Panc1 (cell line): Measurements from ENCODE around the gene DEAF1. TPM values are rescaled to one million over a fixed set of nuclear protein-coding genes. Genes with fewer than 3 reads are reported as not detected.

Experiments
- ATAC-seq: fragments of 200-7000 bp; cut with Tn5 transposase; 2 replicates; pipeline ENCODE4 v1.9.1; 2020; ENCODE audit warnings: mild to moderate bottlenecking, moderate library complexity
- BruUV-seq: library from RNA; stranded (reverse); fragments of 400-500 nt; replicated peaks from 2 replicates; lab custom pipeline; 2021; lab: Mats Ljungman, UMichigan
- CTCF ChIA-PET: fragments of 300-600 bp; sonication (Branson Sonifier 250); formaldehyde crosslinking; loops from one replicate; lab custom pipeline; 2022; ENCODE audit warnings: antibody characterized with exemption; lab: Charles Lee
- POLR2A ChIA-PET: fragments of 300-600 bp; sonication (Branson Sonifier 250); formaldehyde crosslinking; loops from one replicate; lab custom pipeline; 2022; ENCODE audit warnings: antibody characterized with exemption; lab: Charles Lee
- DNase-seq: peaks from one replicate; pipeline ENCODE4 v3.0.0-alpha.2; 2010; ENCODE audit warnings: low read depth, low spot score
- H3K27ac ChIP-seq: 2 replicates; pipeline ENCODE4 v1.5.1; 2011; ENCODE audit warnings: mild to moderate bottlenecking, low read length, inconsistent platforms
- H3K27me3 ChIP-seq: fragments of 200-500 bp; sonication (Bioruptor generic); 2 replicates; pipeline ENCODE4 v1.6.0; 2014; ENCODE audit warnings: low read length, inconsistent platforms; ENCODE audit not compliant: control insufficient read depth, insufficient read depth
- H3K36me3 ChIP-seq: fragments of 200-500 bp; sonication (Bioruptor generic); 2 replicates; pipeline ENCODE4 v1.5.1; 2014; ENCODE audit warnings: inconsistent platforms, mild to moderate bottlenecking, low read length, moderate library complexity; ENCODE audit not compliant: control insufficient read depth, insufficient read depth
- H3K4me1 ChIP-seq: 2 replicates; pipeline ENCODE4 v1.5.1; 2011; ENCODE audit warnings: inconsistent platforms, mild to moderate bottlenecking, low read length, moderate library complexity; ENCODE audit not compliant: control insufficient read depth, insufficient read depth
- H3K4me3 ChIP-seq, 2 experiments: 2 replicates each; pipeline ENCODE4 v1.5.1; 2011 to 2012; ENCODE audit warnings: low read depth in 2 of 2, low read length in 2 of 2, mild to moderate bottlenecking in 2 of 2, inconsistent platforms in 1 of 2, moderate library complexity in 1 of 2
- H3K9me3 ChIP-seq: fragments of 200-500 bp; sonication (Bioruptor generic); 2 replicates; pipeline ENCODE4 v1.5.1; 2014; ENCODE audit warnings: low read depth, mild to moderate bottlenecking, inconsistent platforms, low read length, moderate library complexity; ENCODE audit not compliant: control insufficient read depth, insufficient read depth
- POLR2AphosphoS5 ChIP-seq: IDR thresholded peaks from 2 replicates; pipeline ENCODE4 v1.6.1; 2012; ENCODE audit warnings: mild to moderate bottlenecking, low read depth, low read length, moderate library complexity
- REST ChIP-seq, 2 experiments: IDR thresholded peaks; 2 replicates each; pipeline ENCODE4 v1.6.1; 2011 to 2012; ENCODE audit warnings: low read depth in 2 of 2, control low read depth in 1 of 2, low read length in 1 of 2, mild to moderate bottlenecking in 1 of 2, moderate library complexity in 1 of 2; ENCODE audit not compliant: insufficient read depth in 1 of 2
- SIN3A ChIP-seq: IDR thresholded peaks from 2 replicates; pipeline ENCODE4 v1.6.1; 2012; ENCODE audit warnings: low read depth, mild to moderate bottlenecking, low read length, moderate library complexity, borderline replicate concordance; ENCODE audit not compliant: insufficient read depth
- TCF7L2 ChIP-seq: IDR thresholded peaks from 2 replicates; pipeline ENCODE4 v1.6.1; 2011; ENCODE audit warnings: mild to moderate bottlenecking, low read depth, low read length, inconsistent platforms
- in situ Hi-C: cut with HindIII; loops from 2 replicates; pipeline ENCODE4 v1.10.0; 2016; ENCODE audit warnings: low sequenced_read_pairs, low pct_unique_long_range_greater_than_20kb
- intact Hi-C: fragments of 100-400 bp; cut with micrococcal nuclease; formaldehyde crosslinking; loops from one replicate; pipeline ENCODE4 v1.10.0; 2022; ENCODE audit not compliant: unreplicated experiment
- total RNA-seq: library from RNA; stranded (reverse); gene quantifications from one replicate; pipeline ENCODE4 v1.2.1, GENCODE V29; 2021; ENCODE audit not compliant: unreplicated experiment
- TF ChIP-seq, protein P1 (sequence below): fragments of 450-650 bp; IDR thresholded peaks from 2 replicates; pipeline ENCODE4 v1.5.1; 2017; ENCODE audit warnings: mild to moderate bottlenecking

The DEAF1 gene
- total RNA-seq, 1 experiment from 2014 or later, result 105 TPM

DNA sequence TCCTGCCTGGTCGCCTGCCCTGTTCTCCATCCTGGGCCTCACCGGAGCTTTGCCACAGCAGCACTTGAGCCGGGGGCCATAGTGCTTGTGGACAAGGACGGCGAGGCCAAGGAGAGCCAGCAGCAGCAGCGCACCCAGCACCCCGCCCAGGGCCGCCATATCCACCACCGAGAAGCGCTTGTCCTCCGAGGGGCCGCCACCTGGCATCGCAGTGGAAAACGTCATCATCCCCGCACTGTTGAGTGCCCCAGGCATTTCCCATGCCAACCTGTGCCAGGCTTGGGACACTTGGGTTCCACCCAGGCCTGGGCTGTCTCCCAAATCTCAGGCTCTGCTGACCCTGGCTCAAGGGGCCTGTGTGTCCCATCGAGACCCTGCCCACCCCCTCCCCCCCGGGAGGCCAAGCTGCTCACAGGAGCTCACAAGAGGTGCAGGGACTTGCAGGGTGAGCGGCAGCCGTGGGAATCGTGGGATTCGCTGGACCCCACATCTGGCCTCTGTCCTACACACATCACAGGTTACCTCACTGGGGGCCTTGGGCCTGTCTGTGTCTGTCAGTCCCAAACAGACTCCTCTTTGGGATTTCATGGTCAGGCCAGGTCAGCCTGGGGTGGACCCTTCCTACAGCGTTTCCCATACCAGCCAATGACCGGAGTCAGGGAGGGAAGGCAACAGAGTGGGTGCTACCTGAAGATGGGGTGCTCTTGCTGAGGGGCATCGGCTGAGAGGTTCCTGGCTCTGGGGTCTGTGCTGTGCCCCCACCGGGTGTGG, 76.9 kb downstream of the DEAF1 start:
- no peaks in the 10 kb centered on the region for H3K27me3 ChIP-seq
- ATAC-seq (no peak), DNase-seq (no peak)
- no peaks in the 10 kb centered on the region for H3K9me3 ChIP-seq
- TF ChIP-seq REST (IDR thresholded peaks at IDR 0.05; ENCODE audit: insufficient read depth in 1 of 2, low read depth in 2 of 2, low read length in 1 of 2) (no peak), TCF7L2 (no peak), SIN3A (no peak), POLR2AphosphoS5 (no peak)
- TF ChIP-seq, protein P1, sequence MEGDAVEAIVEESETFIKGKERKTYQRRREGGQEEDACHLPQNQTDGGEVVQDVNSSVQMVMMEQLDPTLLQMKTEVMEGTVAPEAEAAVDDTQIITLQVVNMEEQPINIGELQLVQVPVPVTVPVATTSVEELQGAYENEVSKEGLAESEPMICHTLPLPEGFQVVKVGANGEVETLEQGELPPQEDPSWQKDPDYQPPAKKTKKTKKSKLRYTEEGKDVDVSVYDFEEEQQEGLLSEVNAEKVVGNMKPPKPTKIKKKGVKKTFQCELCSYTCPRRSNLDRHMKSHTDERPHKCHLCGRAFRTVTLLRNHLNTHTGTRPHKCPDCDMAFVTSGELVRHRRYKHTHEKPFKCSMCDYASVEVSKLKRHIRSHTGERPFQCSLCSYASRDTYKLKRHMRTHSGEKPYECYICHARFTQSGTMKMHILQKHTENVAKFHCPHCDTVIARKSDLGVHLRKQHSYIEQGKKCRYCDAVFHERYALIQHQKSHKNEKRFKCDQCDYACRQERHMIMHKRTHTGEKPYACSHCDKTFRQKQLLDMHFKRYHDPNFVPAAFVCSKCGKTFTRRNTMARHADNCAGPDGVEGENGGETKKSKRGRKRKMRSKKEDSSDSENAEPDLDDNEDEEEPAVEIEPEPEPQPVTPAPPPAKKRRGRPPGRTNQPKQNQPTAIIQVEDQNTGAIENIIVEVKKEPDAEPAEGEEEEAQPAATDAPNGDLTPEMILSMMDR, result no peak
- BruUV-seq, result no TSS peak
- ChIA-PET CTCF (no interaction called here), POLR2A (no interaction called here)
- no peak overlapping the region for H3K4me3 ChIP-seq
- intact Hi-C loops, result no loop called here
- in situ Hi-C loops, result no loop called here
- H3K27ac ChIP-seq, result no peak overlapping the region
- H3K36me3 ChIP-seq, result no peaks in the 10 kb centered on the region; the same call in none of the 2 replicates
- H3K4me1 ChIP-seq, result peaks cover 35% of the 10 kb centered on the region

- ATAC-seq (no peak), DNase-seq (no peak)
- BruUV-seq, result no TSS peak
- ChIA-PET CTCF (no interaction called here), POLR2A (no interaction called here)
- Histone ChIP-seq H3K27me3 (no peaks in the 10 kb centered on the region), H3K27ac (no peak overlapping the region), H3K9me3 (no peaks in the 10 kb centered on the region), H3K36me3 (no peaks in the 10 kb centered on the region; the same call in none of the 2 replicates), H3K4me1 (peaks cover 43% of the 10 kb centered on the region), H3K4me3 (no peak overlapping the region)
- intact Hi-C loops, result no loop called here
- in situ Hi-C loops, result no loop called here
- TF ChIP-seq, protein P1, result no peak
- TF ChIP-seq POLR2AphosphoS5 (no peak), REST (IDR thresholded peaks at IDR 0.05; ENCODE audit: insufficient read depth in 1 of 2, low read depth in 2 of 2, low read length in 1 of 2) (no peak), TCF7L2 (no peak), SIN3A (no peak)
Measured at GRCh38 chr11:617199-617911, 77.7 kb downstream of the DEAF1 start.
